HG02884 (cell line): ENCODE measurements around the gene PTPRS.

Experiments
- ATAC-seq: cut with Tn5 transposase; IDR thresholded peaks from one replicate; pipeline ENCODE4 v1.9.1; 2021; ENCODE audit warnings: mild to moderate bottlenecking, moderate library complexity; ENCODE audit not compliant: unreplicated experiment

The PTPRS gene

DNA sequence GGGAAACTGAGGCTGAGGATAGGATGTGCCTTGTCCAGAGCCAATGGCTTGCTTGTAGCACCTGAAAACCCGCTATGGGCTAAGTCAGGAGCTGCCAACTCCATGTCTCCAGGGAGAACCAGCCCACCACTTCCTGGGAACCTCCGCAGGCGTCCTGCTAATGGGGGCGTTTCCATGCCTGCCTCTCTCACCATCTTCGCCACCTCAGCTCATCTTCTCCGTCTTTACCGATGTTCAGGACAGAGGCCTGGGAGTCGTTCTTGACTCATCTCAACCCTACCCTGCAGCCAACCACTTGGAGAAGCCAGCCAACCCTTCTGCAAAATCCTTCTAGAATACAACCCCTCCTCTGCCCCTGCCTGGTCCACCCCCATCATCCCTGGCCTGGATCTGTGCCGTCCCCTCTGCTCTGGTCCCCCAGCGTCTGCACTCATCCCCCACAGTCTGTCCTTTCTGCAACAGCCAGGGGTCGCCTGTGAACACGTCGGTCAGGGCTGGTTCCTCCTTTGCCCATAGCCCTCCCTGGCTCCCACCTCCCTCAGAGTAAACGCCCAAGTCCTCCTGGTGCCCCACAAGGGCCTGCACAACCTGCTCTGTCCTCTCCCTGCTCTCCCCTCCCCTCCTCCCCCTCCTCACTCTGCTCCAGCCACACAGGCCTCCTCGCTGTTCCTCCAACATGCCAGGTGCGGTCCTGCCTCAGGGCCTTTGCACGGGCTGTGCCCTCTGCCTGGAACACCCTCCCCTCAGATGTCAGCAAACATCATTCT lies 31.0 kb downstream of the PTPRS start:
- no peak for ATAC-seq

DNA sequence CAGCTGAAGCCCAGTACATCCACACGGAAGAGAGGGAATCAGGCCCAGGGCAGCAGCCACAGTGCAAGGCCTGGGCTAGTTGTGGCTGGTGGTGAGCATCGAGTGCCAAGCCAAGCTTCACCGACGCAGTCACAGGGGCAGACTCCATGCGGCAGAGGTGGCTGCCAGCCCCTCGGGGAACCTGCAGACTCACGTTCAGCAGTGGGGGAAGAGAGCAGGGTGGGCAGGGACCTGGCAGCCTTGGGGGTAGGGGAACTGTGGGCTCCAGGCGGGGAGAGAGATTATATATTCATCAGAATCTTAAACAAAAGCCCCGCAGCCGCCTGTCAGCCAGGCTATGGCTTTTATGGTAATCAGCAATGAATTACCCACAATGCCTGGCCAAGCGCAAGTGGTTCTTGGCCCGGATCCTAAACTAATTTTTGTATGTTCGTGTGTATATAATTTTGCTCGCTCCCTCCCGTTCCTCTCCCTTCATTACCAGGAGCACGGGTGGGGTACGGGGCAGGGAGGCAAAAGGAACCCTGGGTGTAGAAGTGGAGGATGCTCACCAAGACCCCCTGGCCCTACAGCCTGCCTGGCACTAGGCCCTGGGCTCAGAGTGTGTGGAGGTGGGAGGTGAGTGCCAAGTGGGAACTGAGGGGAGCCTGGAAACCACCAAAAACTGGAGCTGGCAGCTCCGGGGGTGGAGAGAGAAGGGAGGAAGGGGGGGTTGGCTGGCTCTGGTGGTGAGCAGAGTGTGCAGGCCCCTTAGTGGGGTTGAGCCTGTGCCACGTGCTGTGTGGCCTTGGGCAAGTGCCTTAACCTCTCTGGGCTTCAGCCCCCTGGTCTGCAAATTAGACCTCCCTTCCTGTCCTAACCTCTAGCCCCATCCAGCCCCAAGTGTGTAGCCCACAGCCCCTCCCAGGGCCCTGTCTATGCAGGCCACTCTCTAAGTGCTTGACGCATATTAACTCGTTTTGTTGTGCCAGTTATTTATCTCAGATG lies 31.9 kb downstream of the PTPRS start:
- no peak for ATAC-seq

DNA sequence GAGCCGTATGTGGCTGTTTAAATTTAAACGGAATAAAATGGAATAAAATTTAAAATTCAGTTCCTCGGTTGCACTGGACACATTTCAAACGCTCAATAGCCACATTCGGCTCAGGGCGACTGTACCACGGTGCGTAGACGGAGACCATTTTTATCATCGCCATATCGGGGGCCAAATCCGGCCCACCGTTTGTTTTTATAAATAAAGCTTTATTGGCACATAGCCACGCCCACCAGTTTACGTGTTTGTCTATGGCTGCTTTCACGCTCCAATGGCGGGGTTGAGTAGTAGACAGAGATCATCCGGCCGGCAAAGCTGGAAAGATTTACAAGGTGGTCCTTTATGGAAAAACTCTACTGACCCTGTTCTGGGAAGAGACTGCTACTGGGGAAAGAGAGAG lies 33.0 kb downstream of the PTPRS start:
- ATAC-seq, result no peak

DNA sequence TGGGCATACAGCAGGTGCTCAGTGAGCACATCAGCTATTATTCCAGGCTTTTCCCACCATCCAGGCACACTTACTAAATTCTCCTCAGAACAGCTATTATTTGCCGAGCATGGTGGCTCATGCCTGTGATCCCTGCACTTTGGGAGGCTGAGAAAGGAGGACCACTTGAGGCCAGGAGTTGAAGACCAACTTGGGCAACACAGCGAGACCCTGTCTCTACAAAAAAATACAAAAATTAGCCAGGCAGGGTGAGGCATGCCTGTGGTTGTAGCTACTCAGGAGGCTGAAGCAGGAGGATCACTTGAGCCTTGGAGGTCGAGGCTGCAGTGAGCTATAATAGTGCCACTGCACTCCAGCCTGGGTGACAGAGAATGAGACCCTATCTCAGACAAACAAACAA lies 35.4 kb downstream of the PTPRS start:
- ATAC-seq, result no peak

DNA sequence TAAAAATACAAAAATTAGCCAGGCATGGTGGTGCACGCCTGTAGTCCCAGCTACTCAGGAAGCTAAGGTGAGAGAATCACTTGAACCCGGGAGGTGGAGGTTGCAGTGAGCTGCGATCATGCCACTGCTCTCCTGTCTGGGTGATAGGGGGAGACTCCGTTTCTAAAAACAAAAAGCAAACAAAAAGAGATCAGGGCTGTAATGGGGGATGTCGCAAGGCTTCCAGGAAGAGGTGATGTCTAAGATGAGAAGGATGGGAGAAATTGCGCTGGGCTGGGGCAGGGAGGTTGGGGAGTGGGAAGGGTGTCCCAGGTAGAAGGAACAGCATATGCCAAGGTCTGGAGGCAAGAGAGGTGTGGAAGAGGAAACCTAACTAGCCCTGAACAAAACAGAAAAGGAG lies 36.1 kb downstream of the PTPRS start:
- no peak for ATAC-seq

DNA sequence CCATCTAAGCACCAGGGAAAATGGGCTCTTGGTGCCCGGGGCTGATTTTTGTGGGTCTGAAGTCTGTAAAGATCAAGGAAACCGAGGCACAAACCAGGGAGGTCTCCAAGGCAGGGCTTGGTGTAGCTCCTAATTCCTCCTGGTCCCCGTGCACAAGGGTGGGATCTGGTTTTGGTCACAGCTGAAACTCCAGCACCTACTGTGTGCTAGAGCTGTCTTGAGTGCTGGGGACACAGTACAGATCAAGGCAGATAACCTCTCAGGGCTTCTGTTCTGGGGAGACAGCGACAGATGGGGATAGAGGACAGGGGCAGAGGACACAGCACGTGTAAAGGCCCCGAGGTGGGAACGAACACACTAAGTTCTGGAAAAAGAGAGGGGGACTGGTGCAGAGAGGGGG lies 37.4 kb downstream of the PTPRS start:
- no peak for ATAC-seq

DNA sequence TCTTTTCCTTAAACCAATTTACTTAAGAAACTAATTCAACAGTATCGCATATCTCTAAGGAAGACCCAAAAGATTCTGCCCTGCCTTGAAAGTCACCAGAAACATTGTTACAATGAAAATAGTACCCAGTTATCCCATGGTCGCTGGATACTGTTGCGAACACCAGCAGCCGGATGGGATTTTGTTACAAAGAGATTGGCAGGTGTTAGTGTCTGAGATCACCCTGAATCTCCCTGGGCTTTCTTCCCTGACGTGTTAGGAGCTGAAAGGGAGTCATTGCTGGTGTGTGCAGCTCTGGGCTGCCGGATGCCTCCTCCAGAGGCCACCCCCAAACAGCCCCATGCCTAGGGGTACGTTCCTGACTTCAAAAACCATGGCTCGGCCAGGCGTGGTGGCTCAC lies 38.2 kb downstream of the PTPRS start:
- ATAC-seq, result no peak

DNA sequence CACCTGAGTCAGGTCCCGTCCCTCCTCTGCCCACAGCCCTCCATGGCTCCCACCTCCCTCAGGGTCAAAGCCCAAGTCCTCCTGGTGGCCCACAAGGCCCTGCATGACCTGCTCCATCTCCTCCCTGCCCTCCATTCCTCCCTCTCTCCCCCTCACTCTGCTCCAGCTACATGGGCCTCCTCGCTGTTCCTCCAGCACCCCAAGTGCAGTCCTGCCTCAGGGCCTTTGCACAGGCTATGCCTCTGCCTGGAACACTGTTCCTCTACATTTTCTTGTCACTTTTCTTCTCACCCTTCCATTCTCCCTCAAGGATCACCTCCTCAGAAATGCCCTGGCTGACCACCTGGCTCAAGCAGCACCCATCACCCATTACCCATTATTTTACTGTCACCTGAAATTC lies 41.5 kb downstream of the PTPRS start:
- no peak for ATAC-seq

DNA sequence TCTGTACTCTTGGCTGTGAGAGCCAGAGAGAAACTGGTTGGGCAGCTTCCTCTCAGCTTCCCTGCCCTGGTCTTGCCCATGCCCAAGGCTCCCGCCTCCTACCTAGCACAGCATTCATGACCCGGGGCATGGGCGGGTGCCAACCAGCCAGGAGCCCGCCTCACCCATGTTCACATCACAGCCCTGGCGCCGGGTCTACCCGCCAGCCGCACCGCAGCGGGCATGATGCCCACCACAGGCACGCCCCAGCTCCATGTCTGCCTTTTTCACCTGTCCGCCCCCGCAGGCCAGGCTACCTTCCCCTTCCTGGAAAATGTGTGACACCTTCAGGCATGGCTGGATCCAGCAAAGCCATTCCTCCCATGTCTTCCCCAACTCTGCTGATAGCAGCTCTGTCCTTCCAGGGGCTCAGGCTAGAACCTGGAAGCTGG lies 42.1 kb downstream of the PTPRS start:
- no peak for ATAC-seq

DNA sequence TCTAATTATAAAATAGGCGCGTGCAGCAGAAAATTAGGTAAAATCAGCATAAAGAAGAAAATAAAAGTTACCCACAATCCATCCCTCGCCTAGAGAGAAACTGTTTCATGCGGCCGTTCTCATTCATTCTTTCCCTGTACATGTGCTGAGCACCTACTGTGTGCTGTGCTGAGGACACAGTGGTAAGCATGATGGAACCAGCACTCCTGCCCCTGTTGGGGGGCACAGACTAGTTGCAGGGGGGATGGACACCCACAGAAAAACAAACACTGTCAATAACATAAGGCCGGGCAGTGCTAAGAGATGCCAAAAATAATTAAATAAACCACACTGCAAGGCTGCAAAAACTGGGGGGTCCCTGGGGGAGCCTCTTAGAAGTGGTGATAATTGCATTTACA lies 43.3 kb downstream of the PTPRS start:
- ATAC-seq, result no peak

DNA sequence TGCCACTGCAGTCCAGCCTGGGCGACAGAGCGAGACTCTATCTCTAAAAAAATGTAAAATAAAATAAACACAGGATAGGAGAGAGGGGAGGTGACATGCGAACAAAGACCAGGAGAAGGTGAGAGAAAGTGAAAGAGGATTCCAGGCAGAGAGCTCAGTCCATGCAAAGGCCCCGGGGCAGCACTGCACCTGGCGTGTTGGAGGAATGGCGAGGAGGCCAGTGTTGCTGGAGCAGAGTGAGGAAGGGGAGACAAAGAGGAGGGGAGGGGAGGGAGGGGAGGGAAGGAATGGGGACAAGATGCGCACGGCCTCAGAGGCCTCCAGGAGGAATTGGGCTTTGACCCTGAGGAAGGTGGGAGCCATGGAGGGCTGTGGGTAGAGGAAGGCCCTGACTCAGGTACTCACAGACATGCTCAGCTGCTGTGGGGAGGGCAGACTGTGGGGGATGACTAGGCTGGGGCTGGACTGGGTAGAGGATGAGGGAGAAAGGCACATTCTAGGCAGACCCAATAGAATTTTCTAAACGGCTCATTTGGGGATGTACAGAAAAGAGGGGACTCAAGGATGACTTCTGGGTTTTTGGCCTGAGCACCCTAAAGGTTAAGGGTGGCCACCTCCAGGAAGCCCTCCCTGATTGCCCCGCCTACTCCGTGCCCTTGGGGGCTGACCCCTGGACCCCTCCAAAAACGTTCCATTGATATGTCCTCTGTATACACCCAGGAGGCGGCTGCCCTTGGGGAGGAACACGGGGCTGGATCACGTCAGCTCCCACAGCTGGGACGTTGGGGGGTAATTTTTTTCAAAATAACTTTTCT lies 43.9 kb downstream of the PTPRS start:
- ATAC-seq, result no peak

DNA sequence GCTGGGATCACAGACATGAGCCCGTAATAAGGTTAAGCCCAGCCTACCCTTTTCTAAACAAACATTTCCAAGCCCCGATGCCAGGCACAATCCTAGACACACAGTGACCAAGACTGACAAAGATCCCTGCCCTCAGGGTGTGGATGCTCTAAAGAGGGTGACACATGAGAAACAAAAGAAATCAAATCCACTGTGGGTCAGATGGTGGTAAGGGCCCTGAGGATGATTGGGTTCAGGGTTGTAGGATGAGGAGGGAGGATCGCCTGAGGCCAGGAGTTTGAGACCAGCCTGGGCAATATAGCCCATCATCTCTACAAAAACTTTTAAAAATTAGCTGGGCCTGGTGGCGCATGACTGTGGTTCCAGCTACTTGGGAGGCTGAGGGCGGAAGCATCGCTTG lies 44.6 kb downstream of the PTPRS start:
- ATAC-seq, result no peak

DNA sequence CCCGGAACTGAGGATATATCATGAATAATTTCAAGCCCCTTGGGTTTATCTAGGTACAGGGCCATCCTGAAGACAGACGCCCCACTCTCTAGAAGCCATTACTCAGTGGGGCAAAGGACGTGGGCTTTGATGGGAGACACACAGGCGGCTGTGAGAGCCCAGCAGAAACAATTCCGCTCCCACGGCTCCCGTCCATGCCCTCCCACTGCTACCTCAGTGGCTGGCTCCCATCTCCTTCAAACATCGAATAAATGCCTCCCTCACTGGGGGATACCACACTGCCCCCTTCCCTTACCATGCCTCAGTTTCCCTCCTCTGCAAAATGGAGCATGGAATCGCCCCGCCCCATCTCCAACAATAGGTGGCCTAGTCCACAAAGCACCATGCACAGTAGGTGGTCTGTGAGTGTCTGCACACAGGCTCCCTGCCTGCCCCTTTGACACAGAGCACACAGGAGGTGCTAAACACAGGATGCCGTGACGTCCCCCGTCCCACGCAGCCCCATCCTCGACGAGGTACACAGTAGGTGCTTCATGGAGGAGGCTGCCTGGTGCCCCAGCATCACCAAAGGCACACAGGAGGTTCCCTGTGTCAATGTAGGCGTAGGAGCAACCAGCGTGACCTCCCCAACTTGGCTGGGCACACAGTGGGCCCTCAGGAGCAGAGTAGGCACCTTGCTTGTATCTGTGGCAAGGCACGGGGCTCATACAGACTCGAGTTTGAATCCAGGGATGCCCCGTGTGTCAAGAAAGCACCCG lies 46.0 kb downstream of the PTPRS start:
- no peak for ATAC-seq

DNA sequence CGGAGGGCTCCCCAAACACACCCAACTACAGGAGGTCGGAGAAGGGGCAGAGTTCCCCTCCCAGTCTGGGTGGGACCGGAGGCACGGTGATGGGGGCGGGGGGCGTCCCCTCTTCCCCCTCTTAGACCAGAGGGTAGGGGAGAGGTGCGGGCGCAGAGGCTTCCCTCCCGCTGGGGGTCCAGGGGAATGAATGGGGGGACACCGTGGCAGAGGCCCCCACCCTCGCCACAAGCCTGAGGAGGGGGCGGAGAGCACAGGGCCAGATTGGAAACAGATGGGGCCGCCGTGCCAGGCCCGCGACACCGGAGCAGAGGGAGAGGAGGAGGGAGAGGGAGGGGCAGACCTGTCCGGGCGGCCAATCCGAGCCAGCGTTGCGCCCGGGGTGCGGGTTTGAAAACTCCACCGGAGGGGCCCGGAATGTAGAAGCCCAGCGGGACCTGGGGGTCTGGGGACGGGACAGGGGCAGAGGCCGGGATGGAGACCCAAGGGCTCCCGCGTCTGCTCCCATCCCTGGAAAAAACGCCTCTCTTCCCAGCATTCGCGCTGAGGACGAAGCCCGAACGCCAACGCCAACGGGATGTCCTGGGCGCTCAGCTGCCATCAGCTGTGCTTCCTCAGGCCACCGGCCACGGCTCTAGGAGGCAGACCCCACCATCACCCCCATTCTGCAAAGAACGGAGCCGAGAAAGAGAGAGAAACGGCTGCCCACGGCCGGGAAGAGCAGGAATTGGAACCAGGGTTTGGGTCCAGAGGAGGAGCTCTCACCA lies 46.8 kb downstream of the PTPRS start:
- no peak for ATAC-seq

DNA sequence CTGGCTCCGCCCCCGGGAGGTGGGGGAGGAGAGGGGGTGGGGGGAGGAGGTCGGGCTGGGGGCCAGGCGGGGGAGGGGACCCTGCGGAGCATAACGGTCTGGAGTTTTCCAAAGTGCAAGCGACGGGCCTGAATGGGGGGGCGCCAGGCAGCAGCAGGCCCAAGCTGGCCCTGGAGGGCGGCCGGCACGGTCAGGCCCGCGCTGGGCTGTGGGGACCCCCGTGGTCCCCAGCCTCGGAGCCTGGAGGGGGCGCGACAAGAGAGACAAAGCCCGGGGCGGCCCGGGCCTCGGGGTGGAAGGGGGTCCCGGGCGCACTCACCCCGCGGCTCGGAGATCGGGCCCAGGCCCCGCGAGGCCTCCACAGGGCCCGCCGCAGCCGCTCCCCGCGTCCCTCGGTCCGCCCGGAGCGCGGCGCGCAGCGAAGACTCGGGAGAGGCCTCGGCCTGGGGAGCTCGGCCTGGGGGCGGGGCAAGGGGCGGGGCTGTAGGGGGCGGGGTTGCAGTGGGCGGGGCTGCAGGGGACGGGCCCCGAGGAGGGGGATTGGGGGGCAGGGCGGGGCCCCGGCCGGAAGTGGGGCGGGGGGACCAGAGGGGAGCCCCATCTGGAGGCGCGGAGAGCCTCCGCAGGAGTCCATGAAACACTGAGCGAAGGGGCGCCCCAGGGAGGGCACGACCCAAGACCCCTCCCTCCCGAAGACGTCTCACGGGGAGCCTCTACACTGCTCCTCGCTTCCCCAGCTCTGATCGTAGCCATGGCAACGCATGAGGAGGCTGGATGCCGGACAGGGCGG lies 47.6 kb downstream of the PTPRS start:
- no peak for ATAC-seq

DNA sequence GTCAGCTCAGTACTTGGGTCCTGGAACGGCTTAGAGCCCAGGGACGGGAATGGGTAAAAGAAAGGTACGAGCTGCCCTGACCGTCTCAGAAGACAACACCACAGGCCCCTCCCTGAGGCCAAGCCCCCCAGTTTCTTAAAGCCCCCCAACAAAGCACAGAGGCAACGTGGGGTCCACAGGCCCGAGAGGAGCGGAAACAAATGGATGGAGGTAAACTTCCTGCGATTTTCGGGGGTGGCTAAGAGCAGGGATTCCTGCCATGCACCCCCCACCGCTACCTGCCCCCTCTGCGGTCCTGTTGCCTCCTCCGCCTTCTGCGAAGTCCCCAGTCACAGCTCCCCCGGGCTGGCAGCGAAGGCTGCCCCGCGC lies 48.2 kb downstream of the PTPRS start:
- ATAC-seq, result no peak

DNA sequence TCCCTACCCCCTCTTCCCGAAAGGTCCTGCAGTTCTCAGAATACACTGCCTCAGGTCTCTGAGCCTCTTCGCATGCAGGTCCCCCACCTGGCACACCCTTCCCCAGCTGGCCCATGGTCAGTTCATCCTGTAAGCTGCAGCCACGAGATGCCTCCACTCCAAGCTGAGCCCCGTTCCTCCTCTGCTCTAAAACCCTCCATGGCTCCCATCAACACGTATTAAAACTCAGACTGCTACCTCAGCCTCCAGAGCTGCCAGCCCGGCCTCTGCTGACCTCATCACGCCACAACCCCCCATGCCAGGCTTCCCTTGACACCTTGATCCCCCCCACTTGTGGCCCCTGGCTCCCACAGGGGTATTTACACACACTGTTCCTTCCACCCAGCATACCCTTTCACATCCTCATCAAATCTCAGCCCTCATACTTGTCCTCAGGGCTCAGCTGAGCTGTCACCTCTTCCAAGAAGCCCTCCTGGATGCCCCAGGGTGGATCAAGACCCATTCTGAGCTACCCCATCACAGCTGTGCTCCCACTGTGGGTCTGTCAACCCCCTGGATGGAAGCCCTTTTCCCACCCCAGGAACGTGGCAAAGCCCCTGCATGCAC lies 48.9 kb downstream of the PTPRS start:
- ATAC-seq, result no peak
